Measurements from ENCODE around the gene MRPL10.

MRPL10 gene

DNA sequence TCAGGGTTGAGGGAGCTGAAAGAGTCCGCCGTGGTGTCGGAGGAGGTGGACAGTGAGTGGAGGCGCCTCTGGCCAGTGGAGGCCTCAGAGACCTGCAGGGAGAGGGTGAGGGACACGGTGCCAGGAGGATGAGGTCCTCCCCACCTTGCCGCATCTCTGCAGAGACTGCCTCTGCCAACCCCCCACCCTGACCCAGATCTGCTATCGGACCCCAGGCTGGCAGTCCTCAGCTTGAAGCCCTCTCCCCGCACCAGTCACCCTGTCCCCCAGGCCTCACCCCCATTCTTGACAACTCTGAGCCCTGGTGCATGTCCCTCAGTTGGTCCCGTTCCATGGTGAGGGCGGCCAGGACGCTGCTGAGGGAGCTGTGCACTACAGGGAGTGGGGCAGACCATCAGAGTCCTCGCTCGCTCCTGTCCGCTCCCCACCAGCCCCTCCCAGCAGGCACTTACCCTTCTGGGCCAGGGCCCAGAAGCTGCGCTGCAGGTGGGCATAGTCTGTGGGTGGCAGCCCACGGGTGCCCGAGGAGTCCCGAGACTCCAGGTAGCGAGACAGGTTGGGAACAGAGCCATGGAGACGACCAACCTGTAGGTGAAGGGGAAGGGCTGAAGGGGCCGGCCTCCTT lies 15.1 kb downstream of the MRPL10 start:
- TF ChIP-seq, protein P1, sequence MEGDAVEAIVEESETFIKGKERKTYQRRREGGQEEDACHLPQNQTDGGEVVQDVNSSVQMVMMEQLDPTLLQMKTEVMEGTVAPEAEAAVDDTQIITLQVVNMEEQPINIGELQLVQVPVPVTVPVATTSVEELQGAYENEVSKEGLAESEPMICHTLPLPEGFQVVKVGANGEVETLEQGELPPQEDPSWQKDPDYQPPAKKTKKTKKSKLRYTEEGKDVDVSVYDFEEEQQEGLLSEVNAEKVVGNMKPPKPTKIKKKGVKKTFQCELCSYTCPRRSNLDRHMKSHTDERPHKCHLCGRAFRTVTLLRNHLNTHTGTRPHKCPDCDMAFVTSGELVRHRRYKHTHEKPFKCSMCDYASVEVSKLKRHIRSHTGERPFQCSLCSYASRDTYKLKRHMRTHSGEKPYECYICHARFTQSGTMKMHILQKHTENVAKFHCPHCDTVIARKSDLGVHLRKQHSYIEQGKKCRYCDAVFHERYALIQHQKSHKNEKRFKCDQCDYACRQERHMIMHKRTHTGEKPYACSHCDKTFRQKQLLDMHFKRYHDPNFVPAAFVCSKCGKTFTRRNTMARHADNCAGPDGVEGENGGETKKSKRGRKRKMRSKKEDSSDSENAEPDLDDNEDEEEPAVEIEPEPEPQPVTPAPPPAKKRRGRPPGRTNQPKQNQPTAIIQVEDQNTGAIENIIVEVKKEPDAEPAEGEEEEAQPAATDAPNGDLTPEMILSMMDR (IDR thresholded peaks at IDR 0.05; ENCODE audit: insufficient read depth, low read length, missing control alignments): no peak
- POLR2A ChIA-PET: interaction anchor here (1.1 kb wide), 1 partner anchor 15 kb away, joined by 5 read pairs; the partner anchor contains the start of genes LRRC46 and MRPL10
- CTCF ChIA-PET: no interaction called here

DNA sequence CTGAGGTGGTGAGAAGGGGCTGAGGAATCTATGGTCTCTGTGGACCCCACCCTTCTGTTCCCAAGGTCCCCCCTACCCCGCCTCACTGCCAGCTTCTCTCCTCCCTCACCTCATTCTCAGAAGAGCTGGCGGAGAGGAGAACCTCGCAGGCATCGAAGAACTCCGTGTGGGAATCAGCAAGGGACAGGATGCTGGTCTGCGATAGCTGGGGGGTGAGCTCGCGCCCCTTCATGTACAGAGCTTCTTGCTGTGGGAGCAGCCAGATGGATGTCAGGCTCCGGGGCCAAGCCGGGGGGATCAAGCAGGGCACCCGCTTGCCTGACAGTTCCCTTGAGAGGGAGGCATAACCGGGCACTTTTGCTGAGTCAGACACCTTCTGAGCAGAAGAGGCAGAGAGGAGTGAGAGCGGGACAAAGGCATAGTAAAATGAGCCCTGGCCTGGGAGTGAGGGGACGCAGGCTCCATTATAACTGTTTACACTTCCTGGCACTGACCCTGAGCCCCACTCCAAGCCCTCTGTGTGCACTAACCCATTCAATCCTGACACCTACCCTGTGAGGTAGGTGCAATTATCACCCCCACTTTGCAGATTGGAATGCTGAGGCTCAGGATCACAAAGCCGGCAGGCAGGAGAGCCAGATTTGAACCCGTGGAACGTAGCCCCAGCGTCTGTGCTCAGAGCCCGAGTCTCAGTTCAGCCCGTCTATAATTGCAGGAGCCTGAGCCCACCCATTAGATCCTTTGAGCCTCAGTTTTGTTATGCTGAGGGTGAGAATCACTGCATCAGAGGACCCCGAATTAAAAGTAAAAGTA lies 16.0 kb downstream of the MRPL10 start:
- no peak for DNase-seq (ENCODE audit: low read depth, low spot score)
- ChIA-PET CTCF (interaction anchor here (0.9 kb wide), 1 partner anchor 156 kb away, joined by 3 read pairs; the partner anchor contains the start of gene CDK5RAP3), POLR2A (interaction anchor here (1.1 kb wide), 1 partner anchor 16 kb away, joined by 5 read pairs; the partner anchor contains the start of genes LRRC46 and MRPL10)
- TF ChIP-seq, protein P1 (IDR thresholded peaks at IDR 0.05; ENCODE audit: insufficient read depth, low read length, missing control alignments): no peak
- H3K4me3 ChIP-seq (ENCODE audit: low read depth, low read length): no peak overlapping the region

More for the DNA sequence above, 15.1 kb downstream of the MRPL10 start:
- no peak overlapping the region for H3K4me3 ChIP-seq (ENCODE audit: low read depth, low read length)
- DNase-seq (ENCODE audit: low read depth, low spot score): no peak

DNA sequence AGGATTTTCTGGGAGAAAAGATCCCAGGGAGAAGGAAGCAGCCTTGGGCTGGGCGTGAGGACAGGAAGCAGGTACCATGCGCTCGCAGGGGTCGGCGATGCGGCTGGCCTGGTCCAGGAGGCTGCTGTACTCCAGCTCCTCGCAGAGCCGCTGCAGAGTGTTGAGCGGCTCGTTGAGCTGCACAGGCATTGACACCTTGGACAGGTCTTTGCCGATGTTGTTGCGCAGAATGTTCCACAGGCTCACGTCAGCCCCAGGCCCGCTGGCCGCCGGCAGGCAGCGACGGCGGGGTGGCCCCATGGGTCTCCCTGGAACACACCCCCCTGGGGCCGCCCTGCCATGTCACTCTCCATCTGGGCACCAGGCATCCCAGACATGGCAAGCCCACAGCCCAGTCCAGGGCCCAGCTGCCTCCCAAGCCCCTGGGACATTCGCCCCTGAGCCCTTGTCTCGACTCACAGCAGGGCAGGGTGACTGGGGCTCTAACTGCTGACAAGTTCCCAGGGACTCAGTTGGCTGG lies 17.8 kb downstream of the MRPL10 start:
- POLR2A ChIA-PET: no interaction called here

DNA sequence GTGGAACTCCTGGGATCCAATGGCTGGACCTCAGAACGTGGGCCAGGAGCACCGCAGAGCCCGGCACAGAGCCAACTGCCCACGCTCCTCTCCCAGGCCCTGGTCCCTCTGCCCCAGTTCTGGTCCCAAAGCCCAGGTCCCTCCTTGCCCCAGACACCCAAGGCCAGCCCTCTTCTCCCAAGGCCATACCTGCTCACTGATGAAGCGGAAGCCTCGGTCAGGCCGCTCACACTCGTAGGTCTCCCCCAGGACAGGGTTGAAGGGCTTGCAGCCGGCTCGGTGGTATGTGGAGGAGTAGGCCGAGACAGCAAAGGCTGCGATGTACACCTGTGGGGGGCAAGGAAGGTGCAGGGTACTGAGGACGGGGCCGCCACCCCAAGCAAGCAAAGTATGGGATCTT lies 18.3 kb downstream of the MRPL10 start:
- CTCF ChIA-PET: no interaction called here
- TF ChIP-seq, protein P1 (IDR thresholded peaks at IDR 0.05; ENCODE audit: insufficient read depth, low read length, missing control alignments): no peak
- POLR2A ChIA-PET: no interaction called here

More for the DNA sequence above, 17.8 kb downstream of the MRPL10 start:
- TF ChIP-seq, protein P1 (IDR thresholded peaks at IDR 0.05; ENCODE audit: insufficient read depth, low read length, missing control alignments): no peak
- no peak for DNase-seq (ENCODE audit: low read depth, low spot score)
- H3K4me3 ChIP-seq (ENCODE audit: low read depth, low read length): no peak overlapping the region
- CTCF ChIA-PET: interaction anchor here (1.0 kb wide), 1 partner anchor 17 kb away, joined by 3 read pairs; the partner anchor contains the start of genes LRRC46 and MRPL10

DNA sequence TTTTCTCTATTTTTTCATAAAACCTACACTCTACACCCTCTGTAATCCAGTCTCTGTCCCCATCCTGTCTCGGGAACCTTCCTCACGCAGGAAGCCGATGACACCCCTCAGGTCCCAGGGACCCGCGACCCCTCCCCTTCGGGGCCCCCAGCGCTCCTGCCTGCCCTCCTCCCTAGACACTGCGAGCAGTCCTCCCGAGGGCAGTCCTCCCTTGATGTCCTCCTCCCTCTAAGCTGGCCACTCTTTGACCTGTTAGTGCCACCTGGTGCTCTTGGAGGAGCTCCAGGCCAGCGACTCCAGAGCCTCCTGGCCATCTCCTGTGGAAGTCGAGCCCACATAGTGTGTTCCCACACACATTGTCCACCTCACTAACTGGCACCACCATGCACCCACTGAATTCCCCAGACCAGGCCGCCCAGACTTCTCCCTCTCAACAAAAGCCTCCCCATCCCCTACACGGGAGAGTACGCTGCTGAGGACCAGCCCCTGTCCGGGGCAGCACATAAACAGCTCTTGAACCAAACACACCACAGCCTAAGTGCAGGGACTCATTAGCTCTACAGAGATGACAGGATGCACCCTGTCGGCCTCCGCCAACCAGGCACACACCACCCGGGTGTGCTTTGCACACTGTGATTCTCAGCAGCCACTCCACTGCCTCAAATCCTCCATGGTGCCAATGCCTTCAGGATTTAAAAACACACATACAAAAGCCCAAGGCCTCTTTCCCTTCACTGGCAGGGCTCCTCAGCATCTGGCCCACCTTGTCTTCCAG lies 19.0 kb downstream of the MRPL10 start:
- TF ChIP-seq, protein P1 (IDR thresholded peaks at IDR 0.05; ENCODE audit: insufficient read depth, low read length, missing control alignments): no peak
- ChIA-PET CTCF (interaction anchor here (2.3 kb wide), 1 partner anchor 10 kb away, joined by 8 read pairs; no protein-coding TSS in a partner anchor), POLR2A (no interaction called here)
- DNase-seq (ENCODE audit: low read depth, low spot score): no peak
- no peak overlapping the region for H3K4me3 ChIP-seq (ENCODE audit: low read depth, low read length)

More for the DNA sequence above, 18.3 kb downstream of the MRPL10 start:
- H3K4me3 ChIP-seq (ENCODE audit: low read depth, low read length): no peak overlapping the region
- DNase-seq (ENCODE audit: low read depth, low spot score): no peak
